Naive B cell (primary cell): ENCODE data around the gene BCL2L1. TPM values are rescaled to one million over a fixed set of nuclear protein-coding genes. Genes with fewer than 3 reads are reported as not detected.
"Not testable (repeated sequence)": the region's sequence is repeated elsewhere in the genome, so short reads cannot be mapped to it uniquely, and the experiment has no call there.

Source experiments
- ATAC-seq, 2 donors: fragments of 150-1000 bp; cut with Tn5 transposase; 2 replicates each; pipeline ENCODE4 v1.10.0; 2021; ENCODE audit warnings: low read depth in 2 of 2, mild to moderate bottlenecking in 2 of 2, moderate library complexity in 2 of 2
- DNase-seq: peaks from one replicate; pipeline ENCODE4 v3.0.0; 2022
- H3K27ac Mint-ChIP-seq, 6 donors: one replicate each; pipeline ENCODE4 v1.8.0; 2020 to 2022; ENCODE audit warnings: mild to moderate bottlenecking in 6 of 6, mixed read lengths in 6 of 6, moderate library complexity in 5 of 6, inconsistent platforms in 2 of 6
- H3K27me3 Mint-ChIP-seq, 3 donors: one replicate each; pipeline ENCODE4 v1.8.0; 2021 to 2022; ENCODE audit warnings: mixed read lengths in 3 of 3, mild to moderate bottlenecking in 1 of 3
- H3K36me3 Mint-ChIP-seq, 2 donors: one replicate each; pipeline ENCODE4 v1.8.0; 2020 to 2022; ENCODE audit warnings: mixed read lengths in 2 of 2, inconsistent platforms in 1 of 2, mild to moderate bottlenecking in 1 of 2
- H3K4me1 Mint-ChIP-seq, 3 donors: one replicate each; pipeline ENCODE4 v1.8.0; 2020 to 2022; ENCODE audit warnings: mixed read lengths in 3 of 3, inconsistent platforms in 1 of 3, mild to moderate bottlenecking in 1 of 3, moderate library complexity in 1 of 3
- H3K4me3 Mint-ChIP-seq, 8 donors: one replicate each; pipeline ENCODE4 v1.8.0; 2020 to 2022; ENCODE audit warnings: mild to moderate bottlenecking in 8 of 8, mixed read lengths in 8 of 8, moderate library complexity in 8 of 8, inconsistent platforms in 2 of 8
- H3K9me3 Mint-ChIP-seq, 7 donors: one replicate each; pipeline ENCODE4 v1.8.0; 2020 to 2022; ENCODE audit warnings: mixed read lengths in 7 of 7, mild to moderate bottlenecking in 5 of 7, inconsistent platforms in 2 of 7, moderate library complexity in 1 of 7
- polyA plus RNA-seq, 6 donors: library from polyadenylated mRNA; unstranded; fragments of 300-500 nt; fragmentation: Illumina TruSeq; gene quantifications; one replicate each; pipeline ENCODE4 v1.2.3, GENCODE V29; 2021; ENCODE audit warnings: low read depth in 6 of 6

The BCL2L1 gene
- polyA plus RNA-seq, 6 donors from 2014 or later = 6.2 to 13.0 (median 8.9) TPM

- H3K4me3 Mint-ChIP-seq, H3K27ac Mint-ChIP-seq, H3K36me3 Mint-ChIP-seq, H3K9me3 Mint-ChIP-seq, H3K27me3 Mint-ChIP-seq, DNase-seq, ATAC-seq, H3K4me1 Mint-ChIP-seq: not testable (repeated sequence)
These were observed 24.4 kb upstream of the BCL2L1 start for GRCh38 chr20:31747028-31747427.

GRCh38 chr20:31746068-31746878, 23.6 kb upstream of the BCL2L1 start:
- H3K4me1 Mint-ChIP-seq = no peaks in the 10 kb centered on the region
- no peaks in the 10 kb centered on the region for H3K36me3 Mint-ChIP-seq
- H3K27ac Mint-ChIP-seq = no peak overlapping the region

GRCh38 chr20:31740656-31741323, 18.1 kb upstream of the BCL2L1 start:
- Mint-ChIP-seq H3K4me1 (no peaks in the 10 kb centered on the region), H3K4me3 (no peak overlapping the region), H3K9me3 (no peaks in the 10 kb centered on the region), H3K27ac (peak overlapping the region in 1 of 6 donors; percentile 8), H3K27me3 (no peaks in the 10 kb centered on the region), H3K36me3 (no peaks in the 10 kb centered on the region)
- DNase-seq (no peak), ATAC-seq (no peak)

More at GRCh38 chr20:31746068-31746878, 23.6 kb upstream of the BCL2L1 start:
- Mint-ChIP-seq H3K9me3 (no peaks in the 10 kb centered on the region), H3K4me3 (no peak overlapping the region), H3K27me3 (no peaks in the 10 kb centered on the region)
- DNase-seq (no peak), ATAC-seq (no peak)

GRCh38 chr20:31740208-31740607, 17.5 kb upstream of the BCL2L1 start:
- DNase-seq (no peak), ATAC-seq (no peak)
- H3K27me3 Mint-ChIP-seq = no peaks in the 10 kb centered on the region
- H3K27ac Mint-ChIP-seq = no peak overlapping the region
- H3K4me1 Mint-ChIP-seq = no peaks in the 10 kb centered on the region
- no peaks in the 10 kb centered on the region for H3K36me3 Mint-ChIP-seq
- no peaks in the 10 kb centered on the region for H3K9me3 Mint-ChIP-seq
- no peak overlapping the region for H3K4me3 Mint-ChIP-seq

GRCh38 chr20:31739550-31739977, 16.9 kb upstream of the BCL2L1 start:
- peak; percentile 5 to 8 for ATAC-seq

GRCh38 chr20:31738729-31739549, 16.3 kb upstream of the BCL2L1 start, which contains the start of gene TPX2:
TSS of gene TPX2 (plus strand) at chr20:31739290. CDS start at chr20:31757477, 18,187 bp downstream.
- peak; percentile 69 for DNase-seq
- no peak within 1 kb of the TSS for H3K27ac Mint-ChIP-seq
- no peaks in the 10 kb centered on the region for H3K36me3 Mint-ChIP-seq
- peak; percentile 94 to 96 for ATAC-seq
- no peaks in the 10 kb centered on the region for H3K4me1 Mint-ChIP-seq
- peak within 1 kb of the TSS in 1 of 8 donors; percentile 84 for H3K4me3 Mint-ChIP-seq
- no peaks in the 10 kb centered on the region for H3K27me3 Mint-ChIP-seq
- no peaks in the 10 kb centered on the region for H3K9me3 Mint-ChIP-seq

More at GRCh38 chr20:31739550-31739977, 16.9 kb upstream of the BCL2L1 start:
- H3K27ac Mint-ChIP-seq = no peak overlapping the region
- no peaks in the 10 kb centered on the region for H3K36me3 Mint-ChIP-seq
- H3K4me1 Mint-ChIP-seq = no peaks in the 10 kb centered on the region
- no peak overlapping the region for H3K4me3 Mint-ChIP-seq
- no peaks in the 10 kb centered on the region for H3K27me3 Mint-ChIP-seq
- H3K9me3 Mint-ChIP-seq = no peaks in the 10 kb centered on the region
- DNase-seq = no peak

- no peaks in the 10 kb centered on the region for H3K9me3 Mint-ChIP-seq
- no peak overlapping the region for H3K4me3 Mint-ChIP-seq
- DNase-seq = no peak
- no peaks in the 10 kb centered on the region for H3K36me3 Mint-ChIP-seq
- no peaks in the 10 kb centered on the region for H3K4me1 Mint-ChIP-seq
- ATAC-seq = no peak
- H3K27ac Mint-ChIP-seq = no peak overlapping the region
- H3K27me3 Mint-ChIP-seq = no peaks in the 10 kb centered on the region
These were observed 8.7 kb upstream of the BCL2L1 start for GRCh38 chr20:31731321-31731717.

GRCh38 chr20:31723319-31724078, 831 bp upstream of the BCL2L1 start:
- Mint-ChIP-seq H3K27me3 (no peaks in the 10 kb centered on the region), H3K4me1 (peaks cover 44 to 45% (median 44%) of the 10 kb centered on the region in 3 donors), H3K36me3 (peaks cover 0 to 5% of the 10 kb centered on the region in 2 donors), H3K4me3 (peak overlapping the region; percentile 87 to 98 (median 96)), H3K9me3 (no peaks in the 10 kb centered on the region), H3K27ac (peak overlapping the region; percentile 76 to 99 (median 98))
- peak; percentile 100 for DNase-seq
- ATAC-seq = peak; percentile 90 to 91

GRCh38 chr20:31723069-31723318, 326 bp upstream of the BCL2L1 start:
- no peaks in the 10 kb centered on the region for H3K27me3 Mint-ChIP-seq
- peaks cover 0 to 5% of the 10 kb centered on the region in 2 donors for H3K36me3 Mint-ChIP-seq
- no peaks in the 10 kb centered on the region for H3K9me3 Mint-ChIP-seq
- peak; percentile 31 to 39 for ATAC-seq
- no peak for DNase-seq
- peak overlapping the region; percentile 87 to 98 (median 96) for H3K4me3 Mint-ChIP-seq
- peaks cover 45 to 49% (median 47%) of the 10 kb centered on the region in 3 donors for H3K4me1 Mint-ChIP-seq
- H3K27ac Mint-ChIP-seq = peak overlapping the region; percentile 76 to 99 (median 98)

- Mint-ChIP-seq H3K9me3 (no peaks in the 10 kb centered on the region), H3K27me3 (no peaks in the 10 kb centered on the region), H3K4me3 (peak overlapping the region; percentile 87 to 98 (median 96)), H3K27ac (peak overlapping the region; percentile 77 to 99 (median 98)), H3K4me1 (peaks cover 57 to 63% (median 61%) of the 10 kb centered on the region in 3 donors), H3K36me3 (peaks cover 0 to 5% of the 10 kb centered on the region in 2 donors)
- ATAC-seq (no peak), DNase-seq (no peak)
These were observed 1.0 kb downstream of the BCL2L1 start for GRCh38 chr20:31721408-31722256.

GRCh38 chr20:31720486-31721407, 1.9 kb downstream of the BCL2L1 start:
- ATAC-seq = no peak
- Mint-ChIP-seq H3K27ac (peak overlapping the region; percentile 63 to 97 (median 86)), H3K4me1 (peaks cover 58 to 69% (median 69%) of the 10 kb centered on the region in 3 donors), H3K27me3 (no peaks in the 10 kb centered on the region), H3K36me3 (peaks cover 0 to 5% of the 10 kb centered on the region in 2 donors), H3K9me3 (no peaks in the 10 kb centered on the region), H3K4me3 (peak overlapping the region; percentile 67 to 97 (median 88))
- no peak for DNase-seq
